Measurements from ENCODE around the gene MICAL2. TPM values are rescaled to one million over a fixed set of nuclear protein-coding genes. Genes with fewer than 3 reads are reported as not detected.

MICAL2 gene
- total RNA-seq, 2 donors from 2014 or later, result 194 TPM

DNA sequence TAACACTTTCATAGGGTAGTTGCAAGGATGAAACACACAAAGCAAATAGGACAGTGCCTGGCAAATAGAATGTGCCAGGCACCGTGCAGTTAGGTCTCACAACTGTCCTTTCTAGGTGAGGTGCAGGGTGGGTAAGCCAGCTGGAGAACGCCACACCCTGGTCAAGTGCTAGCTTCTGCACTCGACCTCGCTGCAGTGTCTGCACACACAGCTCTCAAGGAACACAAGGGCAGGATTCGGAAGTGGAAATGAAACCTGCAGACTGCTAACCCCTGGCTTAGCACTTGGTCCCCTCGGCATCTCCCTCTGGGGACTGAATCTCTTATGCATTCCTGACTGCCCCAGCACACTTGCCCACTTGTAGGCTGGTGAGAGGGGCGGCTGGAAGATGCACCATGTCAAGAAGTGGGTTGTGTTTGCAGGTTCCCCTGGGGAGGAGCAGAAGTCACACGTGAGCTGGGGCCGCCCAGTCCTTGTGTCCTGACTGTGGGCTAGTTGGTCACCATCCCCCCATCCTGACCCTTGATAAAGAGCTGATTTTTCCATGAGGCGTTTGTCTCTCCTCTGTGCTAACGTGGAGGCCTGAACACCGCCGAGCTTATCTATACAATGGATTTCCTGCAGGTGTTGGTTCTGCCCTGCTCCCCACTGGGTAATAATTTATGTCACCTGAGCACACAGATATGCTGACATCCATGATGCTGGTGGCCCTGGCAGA is 89.0 kb downstream of the MICAL2 start:
- H3K9me3 ChIP-seq, result no peaks in the 10 kb centered on the region
- intact Hi-C loops (cut with DNase I), result no loop called here
- peaks cover 5% of the 10 kb centered on the region for H3K4me1 ChIP-seq
- TF ChIP-seq, protein P1, sequence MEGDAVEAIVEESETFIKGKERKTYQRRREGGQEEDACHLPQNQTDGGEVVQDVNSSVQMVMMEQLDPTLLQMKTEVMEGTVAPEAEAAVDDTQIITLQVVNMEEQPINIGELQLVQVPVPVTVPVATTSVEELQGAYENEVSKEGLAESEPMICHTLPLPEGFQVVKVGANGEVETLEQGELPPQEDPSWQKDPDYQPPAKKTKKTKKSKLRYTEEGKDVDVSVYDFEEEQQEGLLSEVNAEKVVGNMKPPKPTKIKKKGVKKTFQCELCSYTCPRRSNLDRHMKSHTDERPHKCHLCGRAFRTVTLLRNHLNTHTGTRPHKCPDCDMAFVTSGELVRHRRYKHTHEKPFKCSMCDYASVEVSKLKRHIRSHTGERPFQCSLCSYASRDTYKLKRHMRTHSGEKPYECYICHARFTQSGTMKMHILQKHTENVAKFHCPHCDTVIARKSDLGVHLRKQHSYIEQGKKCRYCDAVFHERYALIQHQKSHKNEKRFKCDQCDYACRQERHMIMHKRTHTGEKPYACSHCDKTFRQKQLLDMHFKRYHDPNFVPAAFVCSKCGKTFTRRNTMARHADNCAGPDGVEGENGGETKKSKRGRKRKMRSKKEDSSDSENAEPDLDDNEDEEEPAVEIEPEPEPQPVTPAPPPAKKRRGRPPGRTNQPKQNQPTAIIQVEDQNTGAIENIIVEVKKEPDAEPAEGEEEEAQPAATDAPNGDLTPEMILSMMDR (IDR thresholded peaks at IDR 0.05), result no peak
- no peak for DNase-seq
- no peaks in the 10 kb centered on the region for H3K36me3 ChIP-seq
- H3K27me3 ChIP-seq, result no peaks in the 10 kb centered on the region
- H3K9ac ChIP-seq (ENCODE audit: low read depth in 2 of 2, low read length in 2 of 2), result no peak overlapping the region
- H3K27ac ChIP-seq, result no peak overlapping the region
- no peak overlapping the region for H3K4me3 ChIP-seq

DNA sequence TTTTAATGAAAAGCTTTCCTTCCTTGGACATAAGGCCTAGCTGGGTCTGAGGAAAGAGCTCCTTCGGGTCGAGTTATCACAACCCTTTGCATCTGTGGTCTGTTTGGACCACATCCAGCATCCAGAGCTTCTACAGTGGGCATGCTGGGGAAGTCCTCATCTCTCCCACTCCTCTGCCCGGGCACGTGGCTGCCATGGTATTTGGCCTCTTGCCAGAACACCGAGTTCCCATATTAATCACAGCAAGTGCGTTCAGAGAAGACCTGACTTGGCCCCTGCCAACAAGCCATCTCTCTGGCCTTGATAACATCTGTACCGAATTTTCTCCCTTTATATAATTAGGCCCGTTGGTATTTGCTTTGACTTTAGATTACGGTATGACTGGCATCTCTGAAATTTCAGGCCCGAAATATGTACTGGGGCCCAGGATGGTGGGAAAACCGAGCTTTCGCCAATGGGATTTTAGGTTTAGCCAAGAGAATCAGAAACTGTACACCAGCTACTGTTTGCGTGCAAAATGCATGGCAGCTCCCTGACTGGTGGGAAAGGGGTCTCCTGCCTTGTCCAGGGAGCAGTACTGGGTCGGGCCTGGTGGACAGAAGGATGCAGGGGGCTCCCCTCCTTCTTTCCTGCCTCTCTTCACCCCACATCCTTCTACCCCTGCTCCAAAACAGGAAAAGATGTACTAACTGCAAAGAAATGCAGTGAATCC is 90.0 kb downstream of the MICAL2 start:
- no peak overlapping the region for H3K9ac ChIP-seq (ENCODE audit: low read depth in 2 of 2, low read length in 2 of 2)
- H3K4me3 ChIP-seq, result no peak overlapping the region
- no peak for DNase-seq
- TF ChIP-seq, protein P1 (IDR thresholded peaks at IDR 0.05), result no peak
- no peaks in the 10 kb centered on the region for H3K9me3 ChIP-seq
- H3K27me3 ChIP-seq, result no peaks in the 10 kb centered on the region
- peak overlapping the region; percentile 28 for H3K27ac ChIP-seq
- peaks cover 5% of the 10 kb centered on the region for H3K4me1 ChIP-seq
- intact Hi-C loops (cut with DNase I), result no loop called here
- peaks cover 5% of the 10 kb centered on the region for H3K36me3 ChIP-seq

DNA sequence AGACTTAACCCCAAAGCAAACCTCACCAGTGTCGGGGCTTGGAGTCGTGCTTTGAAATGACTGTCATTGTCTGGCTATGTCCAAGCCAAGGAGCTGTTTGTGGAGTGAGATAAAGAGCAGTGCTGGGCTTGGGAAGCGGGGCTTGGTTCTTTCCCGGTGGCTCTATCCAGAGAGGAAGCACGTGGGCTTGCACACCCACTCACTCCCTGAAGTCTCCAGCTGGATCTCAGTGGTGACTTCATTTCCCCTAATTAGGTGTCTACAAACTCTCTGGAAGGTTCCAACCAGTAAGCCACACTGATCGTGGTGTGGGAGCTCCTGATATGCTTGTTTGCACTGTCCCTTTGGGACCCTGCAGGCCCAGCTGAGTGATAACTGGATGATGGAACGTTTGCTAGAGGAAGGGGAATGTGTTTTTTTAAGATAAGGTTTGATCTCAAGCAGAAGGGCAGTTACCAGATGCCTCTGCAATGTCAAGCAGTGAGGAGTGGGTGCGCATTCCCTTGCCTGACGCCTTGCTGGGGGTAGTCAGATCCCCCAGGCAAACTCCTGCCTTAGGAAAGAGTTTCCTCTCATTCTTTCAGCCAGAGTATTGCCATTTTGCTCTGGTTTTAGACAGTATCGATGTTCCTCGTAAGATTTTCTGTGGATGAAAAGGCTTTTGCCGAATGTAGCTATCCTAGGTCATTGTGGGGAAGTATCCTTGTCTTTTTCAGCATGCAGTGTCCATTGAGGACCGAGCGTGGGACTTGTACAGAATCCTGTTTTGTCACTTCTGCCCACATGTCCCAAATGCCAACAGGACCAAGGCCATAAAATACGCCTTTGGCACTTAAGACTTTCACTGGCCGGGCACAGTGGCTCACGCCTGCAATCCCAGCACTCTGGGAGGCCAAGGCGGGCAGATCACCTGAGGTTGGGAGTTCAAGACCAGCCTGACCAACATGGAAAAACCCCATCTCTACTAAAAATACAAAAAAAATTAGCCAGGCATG is 90.9 kb downstream of the MICAL2 start:
- TF ChIP-seq, protein P1 (IDR thresholded peaks at IDR 0.05), result no peak
- no peaks in the 10 kb centered on the region for H3K9me3 ChIP-seq
- H3K36me3 ChIP-seq, result peaks cover 5% of the 10 kb centered on the region
- no peaks in the 10 kb centered on the region for H3K27me3 ChIP-seq
- peaks cover 5% of the 10 kb centered on the region for H3K4me1 ChIP-seq
- intact Hi-C loops (cut with DNase I), result no loop called here
- no peak overlapping the region for H3K9ac ChIP-seq (ENCODE audit: low read depth in 2 of 2, low read length in 2 of 2)
- peak overlapping the region; percentile 28 for H3K27ac ChIP-seq
- DNase-seq, result no peak
- H3K4me3 ChIP-seq, result no peak overlapping the region

DNA sequence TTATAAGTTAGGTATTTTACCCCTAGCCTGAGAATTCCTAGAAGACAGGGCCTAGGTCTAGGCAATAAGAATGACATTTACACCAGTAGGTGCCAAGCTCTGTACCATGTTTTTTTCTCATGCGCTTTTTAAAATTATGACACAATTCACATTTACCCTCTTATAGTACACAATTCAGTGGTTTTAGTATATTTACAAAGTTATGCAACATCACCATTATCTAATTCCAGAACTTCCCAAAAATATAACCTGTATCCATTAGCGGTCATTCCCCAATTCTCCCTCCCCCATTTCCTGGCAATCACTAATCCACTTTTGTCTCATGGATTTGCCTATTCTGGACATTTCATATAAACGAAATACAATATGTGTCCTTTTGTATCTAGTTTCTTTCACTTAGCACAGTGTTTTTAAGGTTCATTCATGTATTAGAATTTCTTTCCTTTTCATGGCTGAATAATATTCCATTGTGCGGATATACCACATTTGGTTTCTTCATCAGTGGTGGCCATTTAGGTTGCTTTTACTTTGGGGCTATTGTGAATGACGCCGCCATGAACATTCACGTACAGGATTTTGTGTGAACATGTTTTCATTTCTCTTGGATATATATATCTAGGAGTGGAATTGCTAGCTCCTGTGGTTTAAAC is 92.4 kb downstream of the MICAL2 start:
- intact Hi-C loops (cut with DNase I), result no loop called here
- Histone ChIP-seq H3K9me3 (no peaks in the 10 kb centered on the region), H3K4me3 (no peak overlapping the region), H3K9ac (ENCODE audit: low read depth in 2 of 2, low read length in 2 of 2) (no peak overlapping the region), H3K36me3 (peaks cover 5% of the 10 kb centered on the region), H3K4me1 (peaks cover 5% of the 10 kb centered on the region), H3K27me3 (no peaks in the 10 kb centered on the region), H3K27ac (no peak overlapping the region)
- TF ChIP-seq, protein P1 (IDR thresholded peaks at IDR 0.05), result no peak
- DNase-seq, result no peak

DNA sequence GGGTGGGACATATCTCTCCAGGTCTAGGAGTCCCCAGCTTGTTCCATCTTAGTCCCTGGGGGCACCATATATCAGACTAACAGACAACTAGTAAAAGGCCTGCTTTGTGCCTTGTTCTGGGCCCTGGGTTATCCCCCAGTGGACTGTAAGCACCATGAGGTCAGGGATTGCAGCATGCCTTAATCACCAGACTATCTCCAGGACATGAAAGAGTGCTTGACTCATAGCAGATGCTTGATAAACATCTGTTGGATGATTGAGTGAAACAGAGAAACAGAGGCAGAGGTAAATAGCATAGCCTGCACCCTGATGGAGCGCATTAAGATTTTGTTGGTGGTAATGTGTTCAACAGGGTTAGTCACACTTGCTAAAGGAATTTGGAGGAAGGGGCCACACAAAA is 94.1 kb downstream of the MICAL2 start:
- Histone ChIP-seq H3K27me3 (no peaks in the 10 kb centered on the region), H3K4me3 (no peak overlapping the region), H3K9me3 (no peaks in the 10 kb centered on the region), H3K27ac (no peak overlapping the region), H3K36me3 (peaks cover 5% of the 10 kb centered on the region), H3K4me1 (no peaks in the 10 kb centered on the region), H3K9ac (ENCODE audit: low read depth in 2 of 2, low read length in 2 of 2) (no peak overlapping the region)
- TF ChIP-seq, protein P1 (IDR thresholded peaks at IDR 0.05), result no peak
- intact Hi-C loops (cut with DNase I), result no loop called here
- DNase-seq, result no peak
